KMS-11 (cell line): ENCODE data around the gene SERPINA5.

Experiments
- H2AFZ ChIP-seq: fragments of 200-600 bp; sonication (generic); 2 replicates; pipeline ENCODE4 v1.6.1; 2016; ENCODE audit warnings: antibody characterized with exemption, mixed run types, low read depth
- H3K27ac ChIP-seq: fragments of 200-600 bp; sonication (generic); 2 replicates; pipeline ENCODE4 v1.6.1; 2016; ENCODE audit warnings: mild to moderate bottlenecking, mixed run types
- H3K27me3 ChIP-seq: fragments of 200-600 bp; sonication (generic); 2 replicates; pipeline ENCODE4 v1.6.1; 2017; ENCODE audit warnings: mild to moderate bottlenecking, low read depth, mixed run types, moderate library complexity; ENCODE audit not compliant: insufficient read depth
- H3K36me3 ChIP-seq: fragments of 200-600 bp; sonication (generic); 2 replicates; pipeline ENCODE4 v1.6.1; 2017; ENCODE audit warnings: mild to moderate bottlenecking, mixed run types; ENCODE audit not compliant: insufficient read depth
- H3K4me1 ChIP-seq: fragments of 200-600 bp; sonication (generic); 2 replicates; pipeline ENCODE4 v1.6.1; 2016; ENCODE audit warnings: mild to moderate bottlenecking, low read depth, mixed run types; ENCODE audit not compliant: poor library complexity, severe bottlenecking
- H3K4me2 ChIP-seq: fragments of 200-600 bp; sonication (generic); 2 replicates; pipeline ENCODE4 v1.7.0; 2016; ENCODE audit warnings: mild to moderate bottlenecking, mixed run types
- H3K4me3 ChIP-seq: fragments of 200-600 bp; sonication (generic); IDR thresholded peaks from 2 replicates; pipeline ENCODE4 v1.6.1; 2017; ENCODE audit warnings: low read depth, low read length, mixed read lengths; ENCODE audit not compliant: insufficient read depth
- H3K79me2 ChIP-seq: fragments of 200-600 bp; sonication (generic); 2 replicates; pipeline ENCODE4 v1.6.1; 2016; ENCODE audit warnings: low read depth, mixed run types; ENCODE audit not compliant: insufficient read depth
- H3K9ac ChIP-seq: fragments of 200-600 bp; sonication (generic); 2 replicates; pipeline ENCODE4 v1.6.1; 2016; ENCODE audit warnings: mild to moderate bottlenecking, mixed run types
- H4K20me1 ChIP-seq: fragments of 200-600 bp; sonication (generic); 2 replicates; pipeline ENCODE4 v1.6.1; 2016; ENCODE audit warnings: mild to moderate bottlenecking, mixed run types; ENCODE audit not compliant: insufficient read depth
- TF ChIP-seq, protein P1 (sequence below): fragments of 200-600 bp; sonication (generic); conservative IDR thresholded peaks from 2 replicates; pipeline ENCODE4 v1.6.1; 2017; ENCODE audit warnings: low read depth, mild to moderate bottlenecking, antibody characterized with exemption, low read length, moderate library complexity, mixed read lengths

SERPINA5 gene

DNA sequence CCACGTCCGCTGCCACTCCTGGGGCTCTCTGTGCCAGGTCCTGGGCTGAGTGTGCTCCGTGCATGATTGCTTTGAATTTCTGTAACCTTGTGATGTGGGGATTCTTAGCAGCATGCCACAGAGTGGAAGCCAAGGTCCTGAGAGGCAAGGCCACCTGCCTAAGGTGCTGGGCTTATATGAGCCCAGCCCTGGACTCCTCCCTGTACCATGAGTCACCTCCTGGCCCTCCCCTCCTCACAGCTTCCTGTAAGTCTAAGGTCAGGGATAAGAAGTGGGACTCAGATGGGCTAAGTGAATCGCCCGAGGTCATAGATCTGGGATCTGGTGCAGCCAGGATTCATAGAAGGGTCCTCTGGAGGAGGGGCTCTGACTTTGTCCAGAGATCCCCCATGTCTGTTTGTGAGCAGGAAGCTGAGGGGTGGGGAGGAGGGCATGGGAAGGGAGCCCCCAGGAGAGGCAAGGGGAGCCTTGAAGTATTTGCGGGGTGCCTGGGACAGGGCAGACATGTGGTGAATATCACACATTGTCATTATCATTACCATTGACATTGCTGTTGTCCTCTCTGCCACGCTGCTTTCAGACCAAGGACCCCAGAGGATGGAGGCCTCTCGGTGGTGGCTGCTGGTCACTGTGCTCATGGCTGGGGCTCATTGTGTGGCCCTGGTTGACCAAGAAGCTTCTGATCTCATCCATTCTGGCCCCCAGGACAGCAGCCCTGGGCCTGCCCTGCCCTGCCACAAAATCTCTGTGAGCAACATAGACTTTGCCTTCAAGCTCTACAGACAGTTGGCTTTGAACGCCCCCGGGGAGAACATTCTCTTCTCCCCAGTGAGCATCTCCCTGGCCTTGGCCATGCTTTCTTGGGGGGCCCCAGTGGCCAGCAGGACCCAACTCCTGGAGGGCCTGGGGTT is 59.8 kb downstream of the SERPINA5 start:
- H3K4me1 ChIP-seq = no peaks in the 10 kb centered on the region
- H3K79me2 ChIP-seq = no peaks in the 10 kb centered on the region
- no peak overlapping the region for H3K4me2 ChIP-seq
- no peak overlapping the region for H3K4me3 ChIP-seq
- H3K27me3 ChIP-seq = no peaks in the 10 kb centered on the region
- TF ChIP-seq, protein P1, sequence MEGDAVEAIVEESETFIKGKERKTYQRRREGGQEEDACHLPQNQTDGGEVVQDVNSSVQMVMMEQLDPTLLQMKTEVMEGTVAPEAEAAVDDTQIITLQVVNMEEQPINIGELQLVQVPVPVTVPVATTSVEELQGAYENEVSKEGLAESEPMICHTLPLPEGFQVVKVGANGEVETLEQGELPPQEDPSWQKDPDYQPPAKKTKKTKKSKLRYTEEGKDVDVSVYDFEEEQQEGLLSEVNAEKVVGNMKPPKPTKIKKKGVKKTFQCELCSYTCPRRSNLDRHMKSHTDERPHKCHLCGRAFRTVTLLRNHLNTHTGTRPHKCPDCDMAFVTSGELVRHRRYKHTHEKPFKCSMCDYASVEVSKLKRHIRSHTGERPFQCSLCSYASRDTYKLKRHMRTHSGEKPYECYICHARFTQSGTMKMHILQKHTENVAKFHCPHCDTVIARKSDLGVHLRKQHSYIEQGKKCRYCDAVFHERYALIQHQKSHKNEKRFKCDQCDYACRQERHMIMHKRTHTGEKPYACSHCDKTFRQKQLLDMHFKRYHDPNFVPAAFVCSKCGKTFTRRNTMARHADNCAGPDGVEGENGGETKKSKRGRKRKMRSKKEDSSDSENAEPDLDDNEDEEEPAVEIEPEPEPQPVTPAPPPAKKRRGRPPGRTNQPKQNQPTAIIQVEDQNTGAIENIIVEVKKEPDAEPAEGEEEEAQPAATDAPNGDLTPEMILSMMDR = no peak
- H4K20me1 ChIP-seq = no peaks in the 10 kb centered on the region
- H3K9ac ChIP-seq = no peak overlapping the region
- H3K36me3 ChIP-seq = no peaks in the 10 kb centered on the region
- H2AFZ ChIP-seq = no peak overlapping the region
- no peak overlapping the region for H3K27ac ChIP-seq

DNA sequence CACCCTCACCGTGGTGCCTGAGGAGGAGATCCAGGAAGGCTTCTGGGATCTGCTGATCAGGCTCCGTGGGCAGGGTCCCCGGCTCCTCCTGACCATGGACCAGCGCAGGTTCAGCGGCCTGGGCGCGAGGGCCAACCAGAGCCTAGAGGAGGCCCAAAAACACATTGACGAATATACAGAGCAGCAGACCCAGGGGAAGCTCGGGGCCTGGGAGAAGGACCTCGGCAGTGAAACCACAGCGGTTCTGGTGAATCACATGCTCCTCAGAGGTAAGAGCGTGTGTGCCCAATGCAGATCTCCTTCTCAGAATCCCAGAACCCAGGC is 60.4 kb downstream of the SERPINA5 start:
- no peaks in the 10 kb centered on the region for H3K27me3 ChIP-seq
- no peaks in the 10 kb centered on the region for H4K20me1 ChIP-seq
- H2AFZ ChIP-seq = no peak overlapping the region
- TF ChIP-seq, protein P1 = no peak
- H3K27ac ChIP-seq = no peak overlapping the region
- no peak overlapping the region for H3K4me3 ChIP-seq
- H3K4me1 ChIP-seq = no peaks in the 10 kb centered on the region
- H3K79me2 ChIP-seq = no peaks in the 10 kb centered on the region
- H3K36me3 ChIP-seq = no peaks in the 10 kb centered on the region
- no peak overlapping the region for H3K4me2 ChIP-seq
- no peak overlapping the region for H3K9ac ChIP-seq
